CD4-positive, alpha-beta T cell treated with Interleukin-10 for 1 hour (primary cell): Measurements from ENCODE around the gene SHE.
A peak's percentile ranks its signal among the peaks of the same experiment; 100 is the strongest.
"Not testable (repeated sequence)": the region's sequence is repeated elsewhere in the genome, so short reads cannot be mapped to it uniquely, and the experiment has no call there.

Source experiments
- DNase-seq: peaks from one replicate; pipeline ENCODE4 v3.0.0-alpha.2; 2020

SHE gene

GRCh38 chr1:154502066-154502743, at the start of gene SHE, which contains the start of gene TDRD10:
Gene SHE (minus strand): TSS chr1:154502412. CDS start chr1:154502026, 386 bp downstream.
Gene TDRD10 (plus strand): TSS chr1:154502219. CDS start chr1:154506904, 4,685 bp downstream.
- no peak for DNase-seq

- no peak for DNase-seq
Observed at GRCh38 chr1:154551474-154551873, 49.3 kb upstream of the SHE start.

- DNase-seq = no peak
Observed at GRCh38 chr1:154550657-154551056, 48.4 kb upstream of the SHE start.

GRCh38 chr1:154550070-154550469, 47.9 kb upstream of the SHE start:
- DNase-seq = no peak

- DNase-seq = no peak
Observed at GRCh38 chr1:154549202-154549770, 47.1 kb upstream of the SHE start.

GRCh38 chr1:154548028-154548427, 45.8 kb upstream of the SHE start:
- no peak for DNase-seq

- no peak for DNase-seq
Observed at GRCh38 chr1:154547105-154547732, 45.0 kb upstream of the SHE start.

GRCh38 chr1:154546264-154547063, 44.3 kb upstream of the SHE start:
- peak; percentile 63 for DNase-seq

GRCh38 chr1:154541231-154541630, 39.0 kb upstream of the SHE start:
- DNase-seq = no peak

- no peak for DNase-seq
Observed at GRCh38 chr1:154539486-154540483, 37.6 kb upstream of the SHE start.

GRCh38 chr1:154536570-154536969, 34.4 kb upstream of the SHE start:
- no peak for DNase-seq

- DNase-seq = peak; percentile 18
Observed at GRCh38 chr1:154533952-154534844, 32.0 kb upstream of the SHE start.

- DNase-seq = not testable (repeated sequence)
Observed at GRCh38 chr1:154531950-154532349, 29.7 kb upstream of the SHE start.

- no peak for DNase-seq
Observed at GRCh38 chr1:154529308-154529707, 27.1 kb upstream of the SHE start.

GRCh38 chr1:154527192-154527591, 25.0 kb upstream of the SHE start:
- no peak for DNase-seq

- no peak for DNase-seq
Observed at GRCh38 chr1:154524881-154525280, 22.7 kb upstream of the SHE start.

- DNase-seq = no peak
Observed at GRCh38 chr1:154521695-154522094, 19.5 kb upstream of the SHE start.

- no peak for DNase-seq
Observed at GRCh38 chr1:154520333-154520732, 18.1 kb upstream of the SHE start.

GRCh38 chr1:154519591-154519991, 17.4 kb upstream of the SHE start:
- no peak for DNase-seq

GRCh38 chr1:154517661-154518060, 15.4 kb upstream of the SHE start:
- no peak for DNase-seq

GRCh38 chr1:154514066-154514553, 11.9 kb upstream of the SHE start:
- DNase-seq = no peak
